ENCODE data around the gene GDF2. TPM values are rescaled to one million over a fixed set of nuclear protein-coding genes. Genes with fewer than 3 reads are reported as not detected.

The GDF2 gene
- total RNA-seq, 1 experiment from 2014 or later, result not detected

- peaks cover 14% of the 10 kb centered on the region; the same call in 1 of the 2 replicates for H3K27me3 ChIP-seq (ENCODE audit: insufficient read depth, low read length)
- H3K79me2 ChIP-seq (ENCODE audit: insufficient read depth, low read length), result no peaks in the 10 kb centered on the region
- H4K8ac ChIP-seq (replicated peaks; ENCODE audit: insufficient read length, low read depth, low read length), result no peak overlapping the region
- no peak overlapping the region for H3K27ac ChIP-seq (ENCODE audit: insufficient read length, low read depth, low read length)
- DNase-seq, result no peak
- TF ChIP-seq, protein P1, sequence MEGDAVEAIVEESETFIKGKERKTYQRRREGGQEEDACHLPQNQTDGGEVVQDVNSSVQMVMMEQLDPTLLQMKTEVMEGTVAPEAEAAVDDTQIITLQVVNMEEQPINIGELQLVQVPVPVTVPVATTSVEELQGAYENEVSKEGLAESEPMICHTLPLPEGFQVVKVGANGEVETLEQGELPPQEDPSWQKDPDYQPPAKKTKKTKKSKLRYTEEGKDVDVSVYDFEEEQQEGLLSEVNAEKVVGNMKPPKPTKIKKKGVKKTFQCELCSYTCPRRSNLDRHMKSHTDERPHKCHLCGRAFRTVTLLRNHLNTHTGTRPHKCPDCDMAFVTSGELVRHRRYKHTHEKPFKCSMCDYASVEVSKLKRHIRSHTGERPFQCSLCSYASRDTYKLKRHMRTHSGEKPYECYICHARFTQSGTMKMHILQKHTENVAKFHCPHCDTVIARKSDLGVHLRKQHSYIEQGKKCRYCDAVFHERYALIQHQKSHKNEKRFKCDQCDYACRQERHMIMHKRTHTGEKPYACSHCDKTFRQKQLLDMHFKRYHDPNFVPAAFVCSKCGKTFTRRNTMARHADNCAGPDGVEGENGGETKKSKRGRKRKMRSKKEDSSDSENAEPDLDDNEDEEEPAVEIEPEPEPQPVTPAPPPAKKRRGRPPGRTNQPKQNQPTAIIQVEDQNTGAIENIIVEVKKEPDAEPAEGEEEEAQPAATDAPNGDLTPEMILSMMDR (conservative IDR thresholded peaks at IDR 0.05), result no peak
- no peak overlapping the region for H3K23ac ChIP-seq (ENCODE audit: insufficient read length, low read depth, low read length)
- H3K27ac Mint-ChIP-seq, result no peak overlapping the region
- no peak overlapping the region for H3K18ac ChIP-seq (ENCODE audit: insufficient read length, low read depth, low read length)
- H2BK20ac ChIP-seq (ENCODE audit: low read depth, low read length, poor library complexity, severe bottlenecking), result no peak overlapping the region
- H2BK15ac ChIP-seq (ENCODE audit: low read depth, low read length), result no peak overlapping the region
- H3K27me3 Mint-ChIP-seq (ENCODE audit: low read depth), result peaks cover 55% of the 10 kb centered on the region
- no peaks in the 10 kb centered on the region for H3K9me3 Mint-ChIP-seq
- H3K23me2 ChIP-seq (ENCODE audit: insufficient read length, low read depth, low read length, poor library complexity, severe bottlenecking), result peaks cover 4% of the 10 kb centered on the region
- no peaks in the 10 kb centered on the region for H3K4me1 ChIP-seq (ENCODE audit: insufficient read depth, low read length)
- H4K20me1 ChIP-seq (ENCODE audit: control insufficient read depth, insufficient read depth, insufficient read length), result peaks cover 2% of the 10 kb centered on the region
- no CpG with 5 or more reads among the region's 6 CpGs for WGBS (ENCODE audit: extremely low coverage, insufficient read length, low lambda C conversion rate)
- no peak overlapping the region for H3K4ac ChIP-seq (ENCODE audit: low read depth, low read length)
- peaks cover 19 to 22% of the 10 kb centered on the region in 2 experiments for H3K4me1 Mint-ChIP-seq
- H2BK5ac ChIP-seq (ENCODE audit: insufficient read length, low read length), result no peak overlapping the region
- H2BK120ac ChIP-seq (ENCODE audit: low read depth, low read length, poor library complexity, severe bottlenecking), result no peak overlapping the region
- H2AFZ ChIP-seq (ENCODE audit: low read length), result no peak overlapping the region
- no peak overlapping the region for H3K4me2 ChIP-seq (ENCODE audit: insufficient read depth, insufficient read length, low read length)
- no peak overlapping the region for H4K5ac ChIP-seq (ENCODE audit: insufficient read length, low read depth, low read length)
- H3K56ac ChIP-seq (ENCODE audit: insufficient read length, low read depth, low read length), result no peak overlapping the region
- no peak overlapping the region for H3K14ac ChIP-seq (ENCODE audit: insufficient read depth, low read length)
- no peaks in the 10 kb centered on the region for H3K36me3 Mint-ChIP-seq (ENCODE audit: insufficient read depth in 1 of 3, low read depth in 3 of 3)
- no peak overlapping the region for H3K9ac ChIP-seq (ENCODE audit: extremely low read depth, insufficient read length, low read length)
- H2AK5ac ChIP-seq (ENCODE audit: insufficient read length, low read length), result no peak overlapping the region
- H3T11ph ChIP-seq (ENCODE audit: low read length), result no peak overlapping the region
- H3K4me3 Mint-ChIP-seq, result no peak overlapping the region
- H2BK12ac ChIP-seq (ENCODE audit: insufficient read length, low read depth, low read length), result no peak overlapping the region
- no peak overlapping the region for H4K91ac ChIP-seq (ENCODE audit: insufficient read length, low read depth, low read length)
- H3K9me3 ChIP-seq (ENCODE audit: control insufficient read depth, low read depth, low read length), result no peaks in the 10 kb centered on the region
- no peaks in the 10 kb centered on the region for H3K79me1 ChIP-seq (ENCODE audit: insufficient read depth, low read depth, low read length, poor library complexity, severe bottlenecking)
These were observed 18.4 kb upstream of the GDF2 start for GRCh38 chr10:47303866-47304265.
